ENCODE measurements around the gene CACNG7. TPM values are rescaled to one million over a fixed set of nuclear protein-coding genes. Genes with fewer than 3 reads are reported as not detected.
A peak's percentile ranks its signal among the peaks of the same experiment; 100 is the strongest.

CACNG7 gene
- total RNA-seq, 1 donor from 2014 or later = not detected

DNA sequence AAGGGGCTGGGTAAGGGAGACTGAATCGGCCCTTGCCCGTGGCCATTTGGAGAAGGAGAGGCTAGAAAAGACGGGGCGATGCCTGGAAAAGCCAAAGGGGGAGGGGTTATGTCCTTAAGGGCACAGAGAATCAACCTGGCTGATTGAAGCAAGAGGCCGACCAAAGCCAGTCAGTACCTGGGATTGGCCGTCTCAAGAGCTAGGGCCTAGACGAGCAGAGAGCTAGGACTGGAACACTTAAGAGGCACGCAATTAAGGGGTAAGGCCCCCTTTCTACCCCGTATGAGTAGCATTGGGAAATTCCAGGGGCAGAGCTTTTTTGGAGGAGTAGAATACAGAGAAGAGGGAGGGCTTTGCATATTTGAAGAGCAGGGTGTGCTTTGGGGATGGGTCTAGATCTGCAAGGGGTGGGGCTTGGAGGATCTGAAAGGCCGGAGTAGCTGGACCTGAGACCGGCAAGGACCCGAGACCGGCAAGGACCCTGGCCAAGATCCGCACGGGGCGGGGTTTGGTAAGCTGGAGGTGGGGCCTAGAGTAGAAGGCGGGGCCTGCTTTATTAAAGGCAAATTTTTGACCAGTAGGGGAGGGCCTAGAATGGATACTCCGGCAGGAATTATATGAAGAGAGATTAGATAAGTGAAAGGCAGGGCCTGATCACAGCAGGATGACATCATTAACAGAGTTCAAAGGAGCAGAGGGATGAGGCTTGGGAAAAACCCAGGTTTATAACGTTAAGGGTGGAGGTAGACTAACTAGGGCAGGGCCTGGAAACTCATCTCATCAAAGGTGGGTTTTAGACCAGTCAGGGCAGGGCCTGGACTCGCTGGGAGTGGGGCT lies 71.7 kb downstream of the CACNG7 start:
- DNase-seq (ENCODE audit: low spot score) (no peak), ATAC-seq (no peak)

- no peak for DNase-seq (ENCODE audit: low spot score)
Measured at GRCh38 chr19:53981376-53981951, 72.4 kb downstream of the CACNG7 start.

GRCh38 chr19:53982001-53982451 lies 72.9 kb downstream of the CACNG7 start:
- DNase-seq (ENCODE audit: low spot score) (no peak), ATAC-seq (no peak)

More at GRCh38 chr19:53981376-53981951, 72.4 kb downstream of the CACNG7 start:
- no peak for ATAC-seq

DNA sequence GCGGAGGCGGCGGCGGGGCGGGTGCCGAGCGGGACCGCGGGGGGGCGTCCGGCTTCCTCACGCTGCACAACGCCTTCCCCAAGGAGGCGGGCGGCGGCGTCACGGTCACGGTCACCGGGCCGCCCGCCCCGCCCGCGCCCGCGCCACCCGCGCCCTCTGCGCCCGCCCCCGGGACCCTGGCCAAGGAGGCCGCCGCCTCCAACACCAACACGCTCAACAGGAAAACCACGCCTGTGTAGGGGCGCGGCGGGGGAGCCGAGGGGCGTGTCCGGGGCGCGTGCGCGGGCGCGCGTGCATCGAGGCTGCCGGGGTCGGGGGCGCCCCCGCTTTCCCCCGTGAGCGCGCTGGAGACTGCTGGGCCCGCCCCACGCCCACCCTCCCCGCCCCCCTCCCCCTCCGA lies 73.5 kb downstream of the CACNG7 start:
- ATAC-seq (peak; percentile 41), DNase-seq (ENCODE audit: low spot score) (no peak)

- DNase-seq (ENCODE audit: low spot score) (no peak), ATAC-seq (no peak)
Measured at GRCh38 chr19:53983457-53984289, 74.6 kb downstream of the CACNG7 start.

DNA sequence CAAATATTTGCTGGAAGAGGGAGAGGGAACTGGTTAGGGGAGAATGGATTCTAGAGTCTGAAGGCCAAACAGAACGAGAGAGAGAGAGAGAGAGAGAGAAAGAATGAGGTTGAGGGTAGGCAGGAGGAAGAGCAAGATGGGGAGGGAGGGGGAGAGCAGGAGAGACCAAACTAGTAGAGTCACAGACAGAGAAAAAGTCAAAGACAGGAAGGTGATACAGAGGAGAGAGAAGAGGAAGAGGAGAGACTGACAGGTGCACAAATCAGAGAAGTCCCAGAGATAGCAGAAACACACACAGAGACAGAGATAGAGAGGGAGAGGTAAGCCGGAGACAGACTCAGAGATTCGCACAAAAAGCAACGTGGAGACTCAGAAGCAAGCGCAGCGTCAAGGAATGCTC lies 76.8 kb downstream of the CACNG7 start:
- ATAC-seq (no peak), DNase-seq (ENCODE audit: low spot score) (no peak)

DNA sequence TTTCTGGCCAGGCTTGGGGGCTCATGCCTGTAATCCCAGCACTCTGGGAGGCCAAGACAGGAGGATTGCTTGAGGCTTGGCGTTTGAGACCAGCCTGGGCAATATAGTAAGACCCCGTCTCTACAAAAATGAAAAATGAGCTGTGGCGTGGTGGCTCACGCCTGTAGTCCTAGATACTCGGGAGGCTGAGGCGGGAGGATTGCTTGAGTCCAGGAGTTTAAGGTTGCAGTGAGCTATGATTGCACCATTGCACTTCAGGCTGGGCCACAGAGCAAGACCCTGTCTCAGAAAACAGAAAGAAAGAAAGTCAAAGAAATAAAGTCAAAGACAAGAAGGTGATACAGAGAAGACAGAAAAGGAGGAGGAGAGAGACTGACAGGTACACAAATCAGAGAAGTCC lies 79.9 kb downstream of the CACNG7 start:
- no peak for DNase-seq (ENCODE audit: low spot score)
- no peak for ATAC-seq

DNA sequence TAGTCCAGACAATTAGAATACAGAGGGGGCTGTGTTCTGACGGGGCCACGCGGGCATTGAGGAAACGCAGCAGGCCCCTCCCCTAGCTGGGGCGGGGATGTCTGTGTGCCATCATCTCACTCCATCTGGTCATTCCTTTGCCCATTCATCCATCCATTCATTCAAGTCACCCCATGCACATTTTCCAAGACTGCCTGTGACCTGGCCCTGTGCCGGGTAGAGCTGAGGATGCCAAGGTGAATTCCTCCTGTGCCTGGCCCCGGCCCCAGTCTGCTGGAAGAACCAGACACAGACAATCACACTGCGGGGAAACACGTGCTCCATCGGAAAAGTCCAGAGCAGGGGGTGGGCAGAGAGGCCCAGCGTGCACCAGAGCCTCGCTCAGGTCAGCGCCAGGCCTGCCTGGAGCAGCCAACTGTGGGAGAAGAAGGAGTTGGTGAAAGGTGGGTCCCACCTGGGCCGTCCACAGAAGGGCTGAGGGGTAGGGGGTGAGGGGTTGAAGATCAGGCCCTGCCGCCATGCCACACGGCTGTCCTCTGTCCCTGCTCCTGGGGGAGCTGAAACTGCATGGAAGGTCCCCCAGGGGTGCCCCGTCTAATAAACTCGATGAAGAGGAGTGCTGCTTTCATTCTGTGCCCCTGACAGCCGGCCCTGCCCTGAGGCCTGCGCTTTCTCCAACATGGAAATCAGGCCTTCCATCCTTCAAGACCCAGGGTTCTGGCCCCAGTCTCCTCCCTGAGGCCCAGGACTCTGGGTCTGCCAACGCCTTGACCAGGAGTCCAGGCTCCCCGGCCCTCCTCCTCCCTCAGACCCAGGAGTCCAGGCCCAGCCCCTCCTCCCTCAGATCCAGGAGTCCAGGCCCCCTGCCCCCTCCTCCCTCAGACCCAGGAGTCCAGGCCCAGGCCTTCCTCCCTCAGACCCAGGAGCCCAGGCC lies 80.8 kb downstream of the CACNG7 start:
- no peak for ATAC-seq
- DNase-seq (ENCODE audit: low spot score) = no peak

- peak; percentile 22 for ATAC-seq
- no peak for DNase-seq (ENCODE audit: low spot score)
Measured at GRCh38 chr19:53991224-53992113, 82.4 kb downstream of the CACNG7 start, which contains the start of gene CACNG6. TSS of gene CACNG6 (plus strand) at chr19:53991637. CDS start at chr19:53992878, 1,241 bp downstream.

- no peak for ATAC-seq
- DNase-seq (ENCODE audit: low spot score) = no peak
Measured at GRCh38 chr19:53992211-53992610, 83.1 kb downstream of the CACNG7 start.

GRCh38 chr19:53992815-53993214 lies 83.7 kb downstream of the CACNG7 start:
- no peak for DNase-seq (ENCODE audit: low spot score)
- ATAC-seq = no peak

DNA sequence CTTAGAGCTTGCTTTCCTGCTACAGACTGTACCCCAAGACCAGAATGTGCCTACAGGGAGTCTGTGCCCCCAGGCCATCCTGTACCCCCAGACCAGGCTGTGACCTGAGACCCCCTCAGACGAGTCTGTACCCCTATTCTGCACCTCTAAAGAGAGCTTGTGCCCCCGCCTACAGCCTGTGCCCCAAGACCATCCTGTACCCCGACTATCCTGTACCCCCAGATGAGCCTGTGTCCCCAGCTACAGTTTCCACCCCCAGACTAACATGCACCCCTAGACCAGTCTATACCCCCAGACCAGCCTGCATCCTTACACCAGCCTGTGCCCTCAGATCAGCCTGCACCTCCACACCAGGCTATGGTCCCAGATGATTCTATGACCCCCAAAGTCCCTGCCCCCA lies 84.4 kb downstream of the CACNG7 start:
- ATAC-seq (no peak), DNase-seq (ENCODE audit: low spot score) (no peak)

Other genes starting within 250 kb of the CACNG7 start
- gene NLRP12, start 85.0 kb upstream of the CACNG7 start, total RNA-seq = 0.28 TPM
- gene MYADM, start 41.4 kb upstream of the CACNG7 start, total RNA-seq = 15.2 TPM
- 0.08 TPM for gene PRKCG, start 27.1 kb upstream of the CACNG7 start, total RNA-seq
- not detected for gene CACNG8, start 53.7 kb downstream of the CACNG7 start, total RNA-seq
- not detected for gene CACNG6, start 82.4 kb downstream of the CACNG7 start, total RNA-seq
- not detected for gene VSTM1, start 154.6 kb downstream of the CACNG7 start, total RNA-seq
- gene TARM1, start 172.1 kb downstream of the CACNG7 start, total RNA-seq = not detected
- 0.91 TPM for gene OSCAR, start 191.5 kb downstream of the CACNG7 start, total RNA-seq
- gene NDUFA3, start 193.6 kb downstream of the CACNG7 start, total RNA-seq = 74.5 TPM
- gene TFPT, start 206.4 kb downstream of the CACNG7 start, total RNA-seq = 4.3 TPM
- 23.2 TPM for gene PRPF31, start 206.5 kb downstream of the CACNG7 start, total RNA-seq
- 19.0 TPM for gene CNOT3, start 228.5 kb downstream of the CACNG7 start, total RNA-seq

Measured in left lobe of liver (tissue), 2 donors.